RPMI7951 (cell line): Measurements from ENCODE around the gene MYMX. TPM values are rescaled to one million over a fixed set of nuclear protein-coding genes. Genes with fewer than 3 reads are reported as not detected.
"Not testable (repeated sequence)": the region's sequence is repeated elsewhere in the genome, so short reads cannot be mapped to it uniquely, and the experiment has no call there.

Source experiments
- DNase-seq: peaks from one replicate; pipeline ENCODE4 v3.0.0-alpha.2; 2012; ENCODE audit warnings: low read depth
- total RNA-seq: library from RNA; depleted of rRNA; stranded (reverse); fragments of >200 nt; shearing (Covaris generic); gene quantifications from 2 replicates; pipeline ENCODE4 v1.2.3, GENCODE V29; 2014; rRNA removed

Gene MYMX
- not detected in 2 replicates for total RNA-seq

GRCh38 chr6:44216677-44217331 is at the start of gene MYMX:
MYMX (plus strand) TSS chr6:44216926; CDS start chr6:44217472, 546 bp downstream.
- DNase-seq, result no peak

DNA sequence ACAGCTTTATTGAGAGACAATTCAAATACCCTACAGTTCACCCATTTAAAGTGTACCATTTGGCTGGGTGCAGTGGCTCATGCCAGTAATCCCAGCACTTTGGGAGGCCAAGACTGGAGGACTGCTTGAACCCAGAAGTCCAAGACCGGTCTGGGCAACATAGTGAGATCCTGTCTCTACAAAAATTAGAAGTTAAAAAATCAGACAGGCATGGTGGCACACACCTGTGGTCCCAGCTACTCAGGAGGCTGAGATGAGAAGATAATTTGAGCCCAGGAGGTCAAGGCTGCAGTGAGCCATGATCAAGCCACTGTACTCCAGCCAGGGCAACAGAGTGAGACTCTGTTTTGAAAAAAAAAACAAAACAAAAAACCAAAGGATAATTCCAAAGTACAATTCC is 49.2 kb upstream of the MYMX start:
- DNase-seq, result no peak

GRCh38 chr6:44169154-44169553 is 47.6 kb upstream of the MYMX start:
- DNase-seq, result no peak

DNA sequence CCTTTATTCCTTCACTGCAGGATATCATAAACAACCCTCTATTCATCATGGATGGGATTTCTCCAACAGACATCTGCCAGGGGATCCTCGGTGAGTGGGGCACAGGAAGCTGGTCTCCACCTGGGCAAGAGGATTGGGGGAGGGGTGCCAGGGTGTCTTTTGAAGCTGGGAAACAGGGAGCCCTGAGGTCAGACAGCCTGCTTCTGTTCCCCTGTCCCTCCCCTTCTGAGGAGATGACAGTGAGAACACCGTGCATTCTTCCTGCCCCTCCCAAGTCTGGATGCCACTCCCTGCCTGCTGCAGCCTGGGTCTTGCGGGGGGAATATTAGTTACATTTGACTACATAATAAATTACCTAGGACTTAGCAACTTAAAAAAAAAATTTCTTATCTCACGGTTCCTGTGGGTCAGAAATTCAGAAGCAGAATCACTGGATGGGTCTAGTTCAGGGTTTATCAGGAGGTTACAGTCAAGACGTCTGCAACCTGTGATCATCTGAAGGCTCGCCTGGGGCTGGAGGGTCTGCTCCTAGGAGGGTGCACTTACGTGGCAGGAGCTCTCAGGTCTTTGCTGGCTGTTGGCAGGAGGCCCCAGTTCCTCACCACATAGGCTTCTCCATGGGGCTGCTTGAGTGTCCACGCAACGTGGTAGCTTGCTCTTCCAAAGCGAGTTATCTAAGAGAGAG is 46.7 kb upstream of the MYMX start:
- no peak for DNase-seq

DNA sequence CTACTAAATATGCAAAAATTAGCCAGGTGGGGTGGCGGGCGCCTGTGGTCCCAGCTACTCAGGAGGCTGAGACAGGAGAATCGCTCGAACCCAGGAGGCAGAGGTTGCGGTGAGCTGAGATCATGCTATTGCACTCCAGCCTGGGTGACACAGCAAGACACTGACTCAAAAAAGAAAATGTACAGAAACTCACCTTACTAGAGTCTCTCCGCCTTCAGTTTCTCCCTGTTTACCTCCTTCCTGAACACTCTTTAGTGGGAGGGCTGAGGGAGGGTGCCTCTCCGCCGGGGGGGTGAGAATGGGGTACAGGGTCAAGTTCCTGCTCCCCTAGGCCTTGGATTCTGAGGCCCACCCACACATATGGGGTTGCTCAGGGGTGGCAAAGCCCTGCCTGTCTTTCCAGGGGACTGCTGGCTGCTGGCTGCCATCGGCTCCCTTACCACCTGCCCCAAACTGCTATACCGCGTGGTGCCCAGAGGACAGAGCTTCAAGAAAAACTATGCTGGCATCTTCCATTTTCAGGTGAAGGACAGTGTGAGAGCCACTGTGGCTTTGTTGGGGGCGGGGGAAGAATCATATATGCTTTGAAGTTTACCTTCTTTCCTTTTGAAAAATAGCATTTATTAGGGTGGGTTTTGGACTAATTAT is 44.7 kb upstream of the MYMX start:
- no peak for DNase-seq

- peak; percentile 83 for DNase-seq
These were observed 43.8 kb upstream of the MYMX start for GRCh38 chr6:44172731-44173500.

- no peak for DNase-seq
These were observed 40.5 kb upstream of the MYMX start for GRCh38 chr6:44176130-44176761.

GRCh38 chr6:44176762-44177509 is 39.8 kb upstream of the MYMX start:
- DNase-seq, result no peak

DNA sequence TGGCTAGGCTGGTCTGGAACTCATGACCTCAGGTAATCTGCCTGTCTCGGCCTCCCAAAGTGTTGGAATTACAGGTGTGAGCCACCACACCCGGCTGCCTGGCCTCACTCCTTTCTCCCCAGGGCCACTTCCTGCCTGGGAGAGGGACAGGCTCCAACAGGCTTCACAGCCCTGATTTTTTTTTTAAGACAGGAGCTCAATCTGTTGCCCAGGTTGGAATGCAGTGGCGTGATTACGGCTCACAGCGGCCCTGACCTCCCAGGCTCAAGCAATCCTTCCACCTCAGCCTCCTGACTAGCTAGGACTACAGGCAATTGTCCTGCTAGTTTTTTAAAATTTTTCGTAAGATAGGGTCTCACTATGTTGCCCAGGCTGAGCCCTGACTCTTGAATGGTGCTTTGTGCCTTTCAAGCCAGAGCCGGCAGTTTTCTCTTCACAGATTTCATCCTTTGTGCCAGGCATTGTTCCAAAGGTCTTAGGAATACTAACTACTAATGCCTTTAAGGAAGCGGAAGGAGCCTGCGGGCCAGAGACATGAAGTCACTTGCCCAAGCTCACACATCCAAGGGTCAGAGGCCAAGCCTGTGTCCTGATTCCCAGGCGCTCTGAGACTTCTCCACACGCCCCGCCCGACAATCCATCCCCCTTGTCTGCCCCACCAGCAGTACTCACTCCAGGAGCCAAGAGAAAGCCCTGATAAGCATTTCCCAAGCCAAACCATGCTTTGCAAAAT is 38.9 kb upstream of the MYMX start:
- peak; percentile 51 for DNase-seq

GRCh38 chr6:44178424-44179071 is 38.2 kb upstream of the MYMX start:
- DNase-seq, result no peak

DNA sequence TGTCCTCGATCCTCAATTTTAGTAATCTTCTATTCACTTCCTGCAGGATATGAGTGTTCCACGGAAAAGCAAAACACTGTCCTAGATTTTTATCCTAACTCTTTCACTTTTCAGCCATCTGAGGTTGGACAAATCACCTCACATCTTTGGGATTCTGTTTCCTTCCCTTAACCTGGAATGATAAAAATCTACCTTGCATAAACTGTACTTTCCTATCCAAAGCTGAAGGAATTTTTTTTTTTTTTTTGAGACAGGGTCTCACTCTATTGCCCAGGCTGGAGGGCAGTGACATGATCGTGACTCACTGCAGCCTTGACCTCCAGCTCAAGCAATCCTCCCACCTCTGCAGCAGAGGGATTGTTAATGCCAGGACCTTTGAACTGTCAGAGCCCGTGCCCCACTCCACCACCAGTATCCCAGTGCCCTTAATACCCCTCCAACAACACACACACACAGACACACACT is 37.6 kb upstream of the MYMX start:
- peak; percentile 37 for DNase-seq

DNA sequence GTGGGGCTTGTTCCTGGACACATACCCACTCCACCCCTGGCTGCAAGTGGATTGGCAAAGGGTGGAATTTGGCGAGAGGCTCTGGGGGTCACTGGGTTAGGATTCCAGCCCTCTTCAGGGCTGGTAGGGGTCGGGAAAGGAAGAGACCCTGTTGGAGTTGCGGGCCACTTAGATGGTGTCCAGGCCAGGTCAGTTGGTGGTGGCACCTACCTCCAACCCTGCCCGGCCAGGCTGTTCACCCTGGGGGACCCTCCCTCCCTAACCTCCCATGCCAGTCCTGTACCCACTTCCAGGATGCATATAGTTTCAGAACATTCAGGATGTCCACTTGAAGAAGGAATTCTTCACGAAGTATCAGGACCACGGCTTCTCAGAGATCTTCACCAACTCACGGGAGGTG is 37.1 kb upstream of the MYMX start:
- DNase-seq, result no peak

DNA sequence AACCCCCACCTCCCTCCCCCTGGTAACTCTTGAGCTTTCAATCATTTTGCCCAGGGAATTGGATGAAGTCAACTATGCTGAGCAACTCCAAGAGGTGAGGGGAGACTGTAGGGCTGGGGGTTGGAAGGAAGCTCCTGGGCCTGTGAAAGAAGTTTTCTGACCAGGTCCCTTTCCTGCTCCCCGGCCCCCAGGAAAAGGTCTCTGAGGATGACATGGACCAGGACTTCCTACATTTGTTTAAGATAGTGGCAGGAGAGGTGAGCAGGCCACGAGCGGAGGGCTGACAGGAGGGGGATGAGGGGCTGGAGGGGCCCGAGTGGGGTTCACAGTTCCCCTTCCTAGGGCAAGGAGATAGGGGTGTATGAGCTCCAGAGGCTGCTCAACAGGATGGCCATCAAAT is 36.3 kb upstream of the MYMX start:
- no peak for DNase-seq

GRCh38 chr6:44180886-44181285 is 35.8 kb upstream of the MYMX start:
- DNase-seq, result no peak

GRCh38 chr6:44181784-44182183 is 34.9 kb upstream of the MYMX start:
- DNase-seq, result not testable (repeated sequence)

DNA sequence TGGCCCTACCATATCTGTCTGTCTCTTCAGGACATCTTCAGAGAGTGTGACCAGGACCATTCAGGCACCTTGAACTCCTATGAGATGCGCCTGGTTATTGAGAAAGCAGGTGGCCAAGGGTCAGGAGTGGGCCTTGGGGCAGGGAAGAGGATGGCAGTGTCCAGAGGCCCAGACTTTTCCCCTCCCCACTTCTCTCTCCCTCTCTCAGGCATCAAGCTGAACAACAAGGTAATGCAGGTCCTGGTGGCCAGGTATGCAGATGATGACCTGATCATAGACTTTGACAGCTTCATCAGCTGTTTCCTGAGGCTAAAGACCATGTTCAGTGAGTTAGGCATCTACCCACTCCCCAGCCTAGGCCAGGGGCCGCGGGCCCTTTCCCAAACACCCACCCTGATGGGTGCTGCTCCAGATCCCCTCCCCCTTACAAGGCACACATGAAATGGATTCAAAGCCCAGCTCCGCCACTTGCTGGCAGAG is 33.8 kb upstream of the MYMX start:
- DNase-seq, result no peak

- no peak for DNase-seq
These were observed 32.9 kb upstream of the MYMX start for GRCh38 chr6:44183783-44184182.

GRCh38 chr6:44185356-44185755 is 31.4 kb upstream of the MYMX start:
- not testable (repeated sequence) for DNase-seq

GRCh38 chr6:44185953-44186634 is 30.6 kb upstream of the MYMX start:
- no peak for DNase-seq
